Rectal smooth muscle tissue (tissue), 1 donor: ENCODE measurements around the gene PLSCR2.

ENCODE experiments used
- H3K27ac ChIP-seq: one replicate; pipeline ENCODE4 v1.7.0; 2013; ENCODE audit warnings: low read depth, low read length, inconsistent platforms
- H3K27me3 ChIP-seq: one replicate; pipeline ENCODE4 v1.7.0; 2013; ENCODE audit warnings: low read length; ENCODE audit not compliant: control insufficient read depth, insufficient read depth
- H3K36me3 ChIP-seq: one replicate; pipeline ENCODE4 v1.7.0; 2013; ENCODE audit warnings: low read length; ENCODE audit not compliant: control insufficient read depth, insufficient read depth
- H3K4me1 ChIP-seq: one replicate; pipeline ENCODE4 v1.7.0; 2013; ENCODE audit warnings: low read length; ENCODE audit not compliant: control insufficient read depth, insufficient read depth
- H3K4me3 ChIP-seq: one replicate; pipeline ENCODE4 v1.7.0; 2013; ENCODE audit warnings: low read length
- H3K9ac ChIP-seq: one replicate; pipeline ENCODE4 v1.7.0; 2013; ENCODE audit warnings: low read length

The PLSCR2 gene

GRCh38 chr3:146472611-146473010, 3.2 kb upstream of the PLSCR2 start:
- H3K27me3 ChIP-seq: no peaks in the 10 kb centered on the region
- no peaks in the 10 kb centered on the region for H3K36me3 ChIP-seq
- H3K27ac ChIP-seq: no peak overlapping the region
- H3K9ac ChIP-seq: no peak overlapping the region
- no peaks in the 10 kb centered on the region for H3K4me1 ChIP-seq
- no peak overlapping the region for H3K4me3 ChIP-seq

GRCh38 chr3:146471012-146471411, 1.7 kb upstream of the PLSCR2 start:
- Histone ChIP-seq H3K36me3 (no peaks in the 10 kb centered on the region), H3K4me1 (no peaks in the 10 kb centered on the region)

GRCh38 chr3:146470425-146470990, 1.1 kb upstream of the PLSCR2 start:
- no peaks in the 10 kb centered on the region for H3K27me3 ChIP-seq
- no peaks in the 10 kb centered on the region for H3K36me3 ChIP-seq
- H3K9ac ChIP-seq: no peak overlapping the region
- H3K4me3 ChIP-seq: peak overlapping the region; percentile 74
- H3K4me1 ChIP-seq: no peaks in the 10 kb centered on the region
- H3K27ac ChIP-seq: no peak overlapping the region

More at GRCh38 chr3:146471012-146471411, 1.7 kb upstream of the PLSCR2 start:
- no peaks in the 10 kb centered on the region for H3K27me3 ChIP-seq
- H3K9ac ChIP-seq: no peak overlapping the region
- H3K27ac ChIP-seq: no peak overlapping the region
- H3K4me3 ChIP-seq: no peak overlapping the region

- Histone ChIP-seq H3K4me3 (no peak overlapping the region), H3K36me3 (no peaks in the 10 kb centered on the region), H3K9ac (no peak overlapping the region), H3K27me3 (no peaks in the 10 kb centered on the region), H3K4me1 (no peaks in the 10 kb centered on the region), H3K27ac (no peak overlapping the region)
Observed at GRCh38 chr3:146468671-146469149, 651 bp downstream of the PLSCR2 start.

GRCh38 chr3:146468234-146468633, 1.1 kb downstream of the PLSCR2 start:
- H3K36me3 ChIP-seq: no peaks in the 10 kb centered on the region
- no peaks in the 10 kb centered on the region for H3K4me1 ChIP-seq
- no peak overlapping the region for H3K27ac ChIP-seq
- no peak overlapping the region for H3K9ac ChIP-seq
- no peak overlapping the region for H3K4me3 ChIP-seq
- H3K27me3 ChIP-seq: no peaks in the 10 kb centered on the region

- Histone ChIP-seq H3K4me3 (no peak overlapping the region), H3K9ac (no peak overlapping the region), H3K4me1 (no peaks in the 10 kb centered on the region), H3K27ac (no peak overlapping the region), H3K27me3 (no peaks in the 10 kb centered on the region), H3K36me3 (no peaks in the 10 kb centered on the region)
Observed at GRCh38 chr3:146466604-146467003, 2.8 kb downstream of the PLSCR2 start.

GRCh38 chr3:146465693-146466465, 3.5 kb downstream of the PLSCR2 start:
- Histone ChIP-seq H3K36me3 (no peaks in the 10 kb centered on the region), H3K27ac (no peak overlapping the region), H3K27me3 (no peaks in the 10 kb centered on the region), H3K9ac (no peak overlapping the region), H3K4me1 (no peaks in the 10 kb centered on the region), H3K4me3 (no peak overlapping the region)

- H3K27me3 ChIP-seq: no peaks in the 10 kb centered on the region
- no peaks in the 10 kb centered on the region for H3K36me3 ChIP-seq
- H3K4me1 ChIP-seq: no peaks in the 10 kb centered on the region
- H3K9ac ChIP-seq: no peak overlapping the region
- no peak overlapping the region for H3K27ac ChIP-seq
- H3K4me3 ChIP-seq: no peak overlapping the region
Observed at GRCh38 chr3:146464783-146465182, 4.6 kb downstream of the PLSCR2 start.

- Histone ChIP-seq H3K9ac (no peak overlapping the region), H3K36me3 (no peaks in the 10 kb centered on the region), H3K4me3 (no peak overlapping the region), H3K27me3 (no peaks in the 10 kb centered on the region), H3K4me1 (no peaks in the 10 kb centered on the region), H3K27ac (no peak overlapping the region)
Observed at GRCh38 chr3:146464005-146464595, 5.3 kb downstream of the PLSCR2 start.

- Histone ChIP-seq H3K27me3 (no peaks in the 10 kb centered on the region), H3K4me3 (no peak overlapping the region), H3K4me1 (no peaks in the 10 kb centered on the region), H3K36me3 (no peaks in the 10 kb centered on the region), H3K9ac (no peak overlapping the region), H3K27ac (no peak overlapping the region)
Observed at GRCh38 chr3:146454796-146455195, 14.6 kb downstream of the PLSCR2 start.

- Histone ChIP-seq H3K9ac (no peak overlapping the region), H3K36me3 (no peaks in the 10 kb centered on the region), H3K4me1 (no peaks in the 10 kb centered on the region)
Observed at GRCh38 chr3:146449613-146450012, 19.7 kb downstream of the PLSCR2 start.

GRCh38 chr3:146449076-146449475, 20.3 kb downstream of the PLSCR2 start:
- Histone ChIP-seq H3K4me1 (no peaks in the 10 kb centered on the region), H3K9ac (no peak overlapping the region), H3K27me3 (no peaks in the 10 kb centered on the region), H3K27ac (no peak overlapping the region), H3K4me3 (no peak overlapping the region), H3K36me3 (no peaks in the 10 kb centered on the region)

More at GRCh38 chr3:146449613-146450012, 19.7 kb downstream of the PLSCR2 start:
- Histone ChIP-seq H3K27me3 (no peaks in the 10 kb centered on the region), H3K27ac (no peak overlapping the region), H3K4me3 (no peak overlapping the region)
